HG03108 (cell line): ENCODE results near the gene SCARF2.
"Not testable (repeated sequence)": the region's sequence is repeated elsewhere in the genome, so short reads cannot be mapped to it uniquely, and the experiment has no call there.

ENCODE experiments used
- ATAC-seq: cut with Tn5 transposase; IDR thresholded peaks from one replicate; pipeline ENCODE4 v1.9.1; 2021; ENCODE audit warnings: moderate library complexity; ENCODE audit not compliant: unreplicated experiment

Gene SCARF2

GRCh38 chr22:20463324-20464095 lies 25.9 kb upstream of the SCARF2 start:
- no peak for ATAC-seq

GRCh38 chr22:20459862-20460261 lies 22.2 kb upstream of the SCARF2 start:
- no peak for ATAC-seq

DNA sequence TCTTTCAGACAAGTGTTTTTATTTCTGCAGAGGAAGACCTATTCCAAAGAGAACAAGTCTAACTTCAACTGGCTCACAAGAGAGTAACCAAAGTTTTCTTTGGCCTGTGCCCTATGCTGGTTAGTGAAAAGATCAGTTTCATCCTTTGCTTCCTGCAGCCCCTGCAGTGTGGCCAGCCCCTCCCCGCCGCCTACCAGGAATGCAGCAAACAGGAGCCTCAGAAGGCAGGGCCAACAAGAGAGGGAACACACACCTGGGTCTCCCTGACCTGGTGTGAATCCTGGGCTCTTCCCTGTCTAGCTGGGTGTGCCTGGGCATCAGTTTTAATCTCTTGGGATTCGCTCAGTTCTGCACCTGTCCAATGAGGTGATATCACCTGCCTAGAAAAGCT lies 21.5 kb upstream of the SCARF2 start:
- ATAC-seq, result no peak

DNA sequence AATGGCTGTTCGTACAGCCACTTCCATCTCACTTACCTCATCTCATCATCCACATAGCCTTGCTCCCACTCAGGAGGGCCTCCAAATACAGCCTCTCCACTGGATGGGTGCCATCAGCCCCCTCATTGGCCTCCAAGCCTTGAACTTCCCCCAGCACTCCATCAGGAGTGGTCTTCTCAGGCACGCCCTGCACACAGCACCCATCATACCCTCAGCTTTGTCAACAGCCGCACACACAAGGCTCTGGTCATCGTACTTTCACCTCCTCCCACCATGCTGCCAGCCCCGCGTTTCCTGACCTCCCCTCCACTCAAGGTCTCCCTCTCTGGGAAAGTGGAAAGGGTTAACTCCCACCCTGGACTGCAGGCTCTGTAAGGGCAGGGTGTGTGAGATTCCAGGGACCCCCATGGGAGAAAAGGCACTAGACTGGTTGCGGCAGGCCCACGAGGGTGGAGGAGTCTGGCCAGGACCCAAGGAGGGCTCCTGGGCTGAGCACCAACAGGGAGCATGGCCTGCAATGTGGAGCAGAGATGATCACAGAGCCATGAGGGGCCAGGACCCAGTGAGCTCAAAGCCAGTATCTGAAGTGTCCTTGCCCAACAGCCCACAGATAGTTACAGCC lies 21.0 kb upstream of the SCARF2 start:
- no peak for ATAC-seq

GRCh38 chr22:20457506-20458240 lies 20.0 kb upstream of the SCARF2 start:
- ATAC-seq, result no peak

GRCh38 chr22:20456722-20457076 lies 19.1 kb upstream of the SCARF2 start:
- ATAC-seq, result no peak

DNA sequence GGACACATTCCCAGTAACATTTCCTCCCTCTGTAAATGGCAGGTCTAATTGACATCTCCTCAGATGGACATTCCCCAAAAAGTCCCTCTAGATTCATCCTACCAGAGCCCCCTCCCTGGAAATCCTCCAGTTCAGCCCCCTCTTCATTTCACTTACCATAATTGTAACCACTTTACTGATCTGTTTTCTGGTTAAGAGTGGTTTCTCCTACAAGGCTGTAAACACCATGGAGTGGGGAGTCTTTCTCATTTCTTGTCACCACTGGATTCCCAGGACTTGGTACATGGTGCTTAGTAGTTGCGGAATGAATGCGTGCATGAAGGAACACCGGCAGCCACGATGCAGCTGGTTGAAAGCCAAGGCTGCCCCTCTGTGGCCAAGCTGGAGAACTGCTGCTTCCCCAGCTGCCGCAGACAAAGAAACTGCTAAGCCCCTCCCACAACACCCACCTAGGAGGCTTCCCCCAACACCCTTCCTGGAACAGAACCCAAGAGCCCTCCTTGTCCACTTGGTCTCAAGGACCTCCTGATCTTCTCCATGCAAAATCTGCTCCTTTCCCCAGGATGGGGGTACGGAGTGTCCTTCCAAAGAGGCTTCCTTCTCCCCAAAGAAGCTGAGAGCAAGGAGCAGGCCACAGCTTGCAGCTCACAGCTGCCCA lies 18.6 kb upstream of the SCARF2 start:
- ATAC-seq, result peak; percentile 65

GRCh38 chr22:20455709-20456063 lies 18.1 kb upstream of the SCARF2 start:
- ATAC-seq, result no peak

DNA sequence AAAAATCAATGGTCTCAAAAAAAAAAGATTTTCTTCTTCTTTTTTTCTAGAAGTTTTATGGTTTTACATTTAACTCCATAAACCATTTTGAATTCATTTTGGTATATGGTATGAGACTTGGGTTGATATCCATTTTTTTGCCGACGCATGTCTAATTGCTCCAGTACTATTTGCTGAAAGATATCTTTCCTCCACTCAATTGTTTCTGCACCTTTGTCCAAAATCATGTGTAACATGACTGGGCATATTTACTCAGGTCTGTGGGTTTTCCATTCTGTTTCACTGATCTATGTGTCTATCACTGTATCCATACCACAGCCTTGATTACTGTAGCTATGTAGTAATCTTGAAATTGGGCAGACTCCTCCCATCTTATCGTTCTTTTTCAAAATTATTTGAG lies 15.6 kb upstream of the SCARF2 start:
- no peak for ATAC-seq

GRCh38 chr22:20451920-20452319 lies 14.3 kb upstream of the SCARF2 start:
- no peak for ATAC-seq

DNA sequence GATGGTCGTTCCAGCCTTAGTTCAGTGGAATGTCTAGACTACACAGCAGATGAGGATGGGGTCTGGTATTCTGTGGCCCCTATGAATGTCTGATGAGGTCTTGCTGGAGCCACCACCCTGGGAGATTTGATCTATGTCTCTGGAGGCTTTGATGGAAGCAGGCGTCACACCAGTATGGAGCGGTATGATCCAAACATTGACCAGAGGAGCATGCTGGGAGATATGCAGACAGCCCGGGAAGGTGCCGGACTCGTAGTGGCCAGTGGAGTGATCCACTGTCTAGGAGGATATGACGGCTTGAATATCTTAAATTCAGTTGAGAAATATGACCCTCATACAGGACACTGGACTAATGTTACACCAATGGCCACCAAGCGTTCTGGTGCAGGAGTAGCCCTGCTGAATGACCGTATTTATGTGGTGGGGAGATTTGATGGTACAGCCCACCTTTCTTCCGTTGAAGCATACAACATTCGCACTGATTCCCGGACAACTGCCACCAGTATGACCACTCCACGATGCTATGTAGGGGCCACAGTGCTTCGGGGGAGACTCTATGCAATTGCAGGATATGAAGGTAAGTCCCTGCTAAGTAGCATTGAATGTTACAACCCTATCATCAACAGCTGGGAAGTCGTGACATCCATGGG lies 13.6 kb upstream of the SCARF2 start:
- ATAC-seq, result not testable (repeated sequence)

GRCh38 chr22:20450551-20450906 lies 12.9 kb upstream of the SCARF2 start:
- ATAC-seq, result no peak

- ATAC-seq, result no peak
Observed at GRCh38 chr22:20449819-20450550, 12.4 kb upstream of the SCARF2 start.

- ATAC-seq, result no peak
Observed at GRCh38 chr22:20448630-20449029, 11.0 kb upstream of the SCARF2 start.

GRCh38 chr22:20446383-20446970 lies 8.9 kb upstream of the SCARF2 start:
- no peak for ATAC-seq

- no peak for ATAC-seq
Observed at GRCh38 chr22:20444325-20444724, 6.7 kb upstream of the SCARF2 start.

DNA sequence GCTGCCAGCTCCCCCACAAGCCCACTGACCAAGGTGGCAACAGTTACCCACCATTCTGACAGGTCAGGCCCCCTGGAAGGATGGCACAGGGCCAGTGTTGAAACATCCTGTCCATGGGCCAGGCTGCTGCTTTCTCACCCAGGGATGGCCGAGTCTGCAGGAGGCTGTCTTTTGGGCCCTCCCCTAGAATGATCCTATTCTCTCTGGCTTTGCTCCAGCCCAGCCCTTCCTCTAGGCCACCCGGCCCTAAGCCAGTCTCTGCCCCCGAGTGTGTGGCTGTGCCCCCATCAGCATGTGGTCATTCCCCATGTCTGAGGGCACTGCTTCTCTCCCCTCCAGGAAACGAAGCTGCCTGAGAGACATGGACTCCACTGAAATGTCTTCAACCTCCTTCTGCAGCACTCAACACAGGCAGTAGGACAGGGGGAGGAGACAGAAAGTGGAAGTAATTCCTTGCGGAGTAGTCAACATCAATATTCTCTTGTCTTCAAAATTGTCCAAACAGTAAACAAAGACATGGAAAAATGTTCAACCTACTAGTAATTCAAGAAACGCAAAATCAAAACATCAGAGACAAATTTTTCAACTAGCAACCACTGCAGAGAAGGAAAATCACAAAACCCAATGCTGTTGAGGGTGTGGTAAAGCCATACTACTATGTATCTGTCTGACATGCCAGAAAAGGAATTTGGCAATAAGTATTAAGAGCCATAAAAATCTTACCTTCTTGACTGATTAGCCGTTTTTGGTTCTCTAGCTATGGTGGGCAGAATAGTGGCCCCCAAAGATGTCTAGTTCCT lies 5.1 kb upstream of the SCARF2 start:
- no peak for ATAC-seq

DNA sequence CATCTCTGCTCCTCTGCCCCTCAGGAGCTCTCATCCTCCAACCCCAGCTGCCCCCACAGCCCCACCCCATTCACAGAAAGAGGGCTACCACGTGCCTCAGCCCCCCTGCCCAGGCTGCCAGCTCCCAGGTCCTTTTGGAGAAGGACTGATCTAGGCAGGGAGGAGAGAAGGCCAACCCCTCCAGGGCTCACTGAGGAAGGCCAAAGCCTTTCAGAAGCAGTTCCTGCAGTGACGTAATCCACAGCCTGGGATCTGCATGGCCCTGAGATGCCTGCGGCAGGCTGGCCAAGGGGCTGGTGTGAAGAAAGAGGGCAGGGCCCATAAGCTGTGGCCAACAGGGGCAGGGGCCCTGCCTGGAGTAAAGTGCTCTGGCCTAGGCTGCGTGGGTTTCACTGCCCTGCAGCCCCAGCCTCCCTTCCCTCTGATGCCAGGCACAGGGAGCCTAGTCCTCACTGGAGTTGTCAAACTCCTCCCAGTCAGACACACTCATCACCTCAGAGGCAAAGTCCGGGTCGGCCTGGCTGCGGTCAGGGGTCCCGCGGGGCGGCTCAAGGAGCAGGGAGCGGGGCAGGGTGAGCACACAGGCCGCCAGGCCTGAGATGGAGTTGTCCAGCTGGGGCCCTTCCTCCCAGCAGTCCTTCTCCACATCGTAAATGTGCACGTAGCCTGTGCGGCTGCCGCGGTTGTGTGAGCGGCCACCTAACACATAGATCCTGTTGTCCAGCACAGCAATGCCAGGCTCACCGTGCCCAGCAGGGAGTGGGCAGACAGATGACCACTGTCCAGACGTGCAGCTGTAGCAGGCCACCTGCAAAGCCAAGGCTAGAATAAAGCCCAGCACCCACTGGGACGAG lies 4.2 kb upstream of the SCARF2 start:
- no peak for ATAC-seq
